H1 (cell line): Measurements from ENCODE around the gene JUP. TPM values are rescaled to one million over a fixed set of nuclear protein-coding genes. Genes with fewer than 3 reads are reported as not detected.

ENCODE experiments used
- CTCF ChIA-PET: fragments of 300-600 bp; sonication (Branson Sonifier 250); formaldehyde crosslinking; loops from one replicate; lab custom pipeline; 2021; ENCODE audit not compliant: partially characterized antibody; lab: Charles Lee
- POLR2A ChIA-PET: fragments of 300-600 bp; sonication (Branson Sonifier 250); formaldehyde crosslinking; loops from one replicate; lab custom pipeline; 2021; ENCODE audit warnings: inconsistent platforms; ENCODE audit not compliant: partially characterized antibody; lab: Charles Lee
- DNase-seq, 2 experiments: peaks; one replicate each; pipeline versions ENCODE4 v3.0.0 to v3.0.0-alpha.2; 2010 to 2022; ENCODE audit warnings: low spot score in 2 of 2, low read depth in 1 of 2, mixed read lengths in 1 of 2
- FAIRE-seq: peaks from 2 replicates; lab custom pipeline; 2011; peaks lifted over from hg19 to GRCh38; lab: Jason Lieb, UNC
- H2AFZ ChIP-seq: 2 replicates; pipeline ENCODE4 v1.8.1; 2012; ENCODE audit warnings: low read length, inconsistent platforms
- H2AK5ac ChIP-seq: 2 replicates; pipeline ENCODE4 v1.6.1; 2013; ENCODE audit warnings: low read depth, low read length
- H2BK120ac ChIP-seq: replicated peaks from 2 replicates; pipeline ENCODE3; 2013; ENCODE audit warnings: low read depth, low read length, inconsistent platforms
- H2BK12ac ChIP-seq: 2 replicates; pipeline ENCODE4 v1.6.1; 2013; ENCODE audit warnings: low read depth, low read length
- H2BK15ac ChIP-seq: 2 replicates; pipeline ENCODE4 v1.6.1; 2013; ENCODE audit warnings: low read length
- H2BK20ac ChIP-seq: 2 replicates; pipeline ENCODE4 v1.6.1; 2013; ENCODE audit warnings: low read length
- H2BK5ac ChIP-seq: 2 replicates; pipeline ENCODE4 v1.6.1; 2013; ENCODE audit warnings: low read depth, low read length
- H3K14ac ChIP-seq: 2 replicates; pipeline ENCODE4 v1.6.1; 2013; ENCODE audit warnings: inconsistent platforms; ENCODE audit not compliant: insufficient read length
- H3K18ac ChIP-seq: 2 replicates; pipeline ENCODE4 v1.6.1; 2013; ENCODE audit warnings: low read length; ENCODE audit errors: extremely low read depth
- H3K23ac ChIP-seq: 2 replicates; pipeline ENCODE4 v1.6.1; 2013; ENCODE audit warnings: inconsistent platforms; ENCODE audit not compliant: insufficient read length
- H3K23me2 ChIP-seq: 2 replicates; pipeline ENCODE4 v1.6.1; 2013; ENCODE audit warnings: low read depth, low read length
- H3K27ac ChIP-seq: 2 replicates; pipeline ENCODE4 v1.6.1; 2011; ENCODE audit warnings: low read depth, low read length, inconsistent platforms
- H3K27me3 ChIP-seq, 4 experiments: replicated peaks in 1 of 4; 1 replicate in 1 of 4; 2 replicates in 3 of 4; pipeline versions ENCODE4 v1.6.1 to v1.8.1; 2011 to 2013; ENCODE audit warnings: low read length in 3 of 4, mild to moderate bottlenecking in 3 of 4, inconsistent platforms in 2 of 4, mixed read lengths in 2 of 4, moderate library complexity in 1 of 4; ENCODE audit not compliant: control insufficient read depth in 3 of 4, insufficient read depth in 3 of 4; ENCODE audit errors: extremely low read depth in 1 of 4
- H3K36me3 ChIP-seq, 4 experiments: 2 replicates each; pipeline versions ENCODE4 v1.6.1 to v1.8.1; 2011 to 2013; ENCODE audit warnings: mild to moderate bottlenecking in 4 of 4, low read length in 3 of 4, moderate library complexity in 2 of 4, control low read depth in 1 of 4, inconsistent platforms in 1 of 4; ENCODE audit not compliant: insufficient read depth in 4 of 4, control insufficient read depth in 2 of 4
- H3K4ac ChIP-seq: replicated peaks from 2 replicates; pipeline ENCODE3; 2013; ENCODE audit warnings: low read length, low read depth, mixed read lengths, inconsistent platforms; ENCODE audit not compliant: insufficient read length
- H3K4me1 ChIP-seq, 4 experiments: replicated peaks in 1 of 4; 1 replicate in 1 of 4; 2 replicates in 3 of 4; pipeline versions ENCODE4 v1.6.1 to v1.8.1; 2011 to 2013; ENCODE audit warnings: low read length in 3 of 4, inconsistent platforms in 2 of 4, mixed read lengths in 1 of 4; ENCODE audit not compliant: insufficient read depth in 4 of 4, control insufficient read depth in 3 of 4
- H3K4me2 ChIP-seq, 2 experiments: 2 replicates each; pipeline versions ENCODE4 v1.6.1 to v1.8.1; 2011 to 2013; ENCODE audit warnings: low read depth in 2 of 2, low read length in 2 of 2, control low read depth in 1 of 2, inconsistent platforms in 1 of 2, mild to moderate bottlenecking in 1 of 2; ENCODE audit not compliant: insufficient read depth in 1 of 2
- H3K4me3 ChIP-seq, 4 experiments: fragments of 200-600, 300-600 bp in 1 of 4; sonication (generic), shearing (Covaris generic), sonication (Bioruptor Twin) in 1 of 4; 2 replicates each; pipeline versions ENCODE4 v1.5.1 to v1.8.1; 2011 to 2016; ENCODE audit warnings: low read length in 4 of 4, low read depth in 3 of 4, control low read depth in 2 of 4, inconsistent platforms in 2 of 4, mild to moderate bottlenecking in 2 of 4, mixed read lengths in 1 of 4, moderate library complexity in 1 of 4; ENCODE audit not compliant: insufficient read depth in 2 of 4; ENCODE audit errors: extremely low read depth in 1 of 4
- H3K56ac ChIP-seq: replicated peaks from 2 replicates; pipeline ENCODE3; 2013; ENCODE audit warnings: low read depth, mild to moderate bottlenecking, mixed read lengths, low read length, inconsistent platforms; ENCODE audit not compliant: insufficient read length
- H3K79me1 ChIP-seq: 2 replicates; pipeline ENCODE4 v1.6.1; 2013; ENCODE audit warnings: low read depth, low read length, control low read depth
- H3K79me2 ChIP-seq, 2 experiments: 2 replicates each; pipeline versions ENCODE4 v1.6.1 to v1.8.1; 2012 to 2013; ENCODE audit warnings: low read length in 2 of 2, mild to moderate bottlenecking in 2 of 2, inconsistent platforms in 1 of 2; ENCODE audit not compliant: insufficient read depth in 2 of 2, control insufficient read depth in 1 of 2
- H3K9ac ChIP-seq, 4 experiments: replicated peaks in 1 of 4; 1 replicate in 1 of 4; 2 replicates in 3 of 4; pipeline versions ENCODE4 v1.6.1 to v1.8.1; 2011 to 2013; ENCODE audit warnings: low read depth in 3 of 4, low read length in 3 of 4, control low read depth in 2 of 4, mild to moderate bottlenecking in 2 of 4, moderate library complexity in 2 of 4, inconsistent platforms in 1 of 4; ENCODE audit errors: extremely low read depth in 1 of 4
- H3K9me3 ChIP-seq, 2 experiments: 2 replicates each; pipeline versions ENCODE4 v1.6.1 to v1.8.1; 2012 to 2013; ENCODE audit warnings: mild to moderate bottlenecking in 2 of 2, moderate library complexity in 2 of 2, control low read depth in 1 of 2, inconsistent platforms in 1 of 2, low read depth in 1 of 2, low read length in 1 of 2, mixed read lengths in 1 of 2; ENCODE audit not compliant: insufficient read depth in 2 of 2
- H4K20me1 ChIP-seq, 2 experiments: replicated peaks in 1 of 2; 2 replicates each; pipeline versions ENCODE3 to v1.8.1; 2011 to 2013; ENCODE audit warnings: inconsistent platforms in 2 of 2, low read length in 2 of 2, mild to moderate bottlenecking in 1 of 2; ENCODE audit not compliant: insufficient read depth in 2 of 2, control insufficient read depth in 1 of 2
- H4K5ac ChIP-seq: 2 replicates; pipeline ENCODE4 v1.6.1; 2013; ENCODE audit warnings: low read length, low read depth, mixed read lengths, inconsistent platforms; ENCODE audit not compliant: insufficient read length
- H4K8ac ChIP-seq: 2 replicates; pipeline ENCODE4 v1.8.0; 2013; ENCODE audit warnings: mild to moderate bottlenecking, moderate library complexity, low read length, inconsistent platforms; ENCODE audit not compliant: insufficient read depth; ENCODE audit errors: extremely low read depth
- H4K91ac ChIP-seq: replicated peaks from 2 replicates; pipeline ENCODE3; 2013; ENCODE audit warnings: low read length, mixed read lengths, inconsistent platforms; ENCODE audit not compliant: insufficient read length
- CBX8 ChIP-seq: fragments of 300-800, 300-1000 bp; sonication (generic); IDR thresholded peaks from 2 replicates; pipeline ENCODE4 v1.7.1; 2016; ENCODE audit warnings: low read depth, low read length, borderline replicate concordance
- GABPA ChIP-seq: IDR thresholded peaks from 2 replicates; pipeline ENCODE4 v1.6.1; 2011; ENCODE audit warnings: mild to moderate bottlenecking, low read length, moderate library complexity, borderline replicate concordance; ENCODE audit not compliant: insufficient read depth
- JUN ChIP-seq: IDR thresholded peaks from 2 replicates; pipeline ENCODE4 v1.6.1; 2011; ENCODE audit warnings: low read depth, mild to moderate bottlenecking, improper control_type of control experiment, low read length
- NANOG ChIP-seq: IDR thresholded peaks from 2 replicates; pipeline ENCODE4 v1.6.1; 2011; ENCODE audit warnings: low read length, low read depth, mild to moderate bottlenecking, inconsistent platforms; ENCODE audit not compliant: insufficient read depth, poor library complexity, severe bottlenecking
- NRF1 ChIP-seq: IDR thresholded peaks from 2 replicates; pipeline ENCODE4 v1.6.1; 2011; ENCODE audit warnings: mild to moderate bottlenecking, low read depth, low read length, improper control_type of control experiment
- POLR2A ChIP-seq, 2 experiments: IDR thresholded peaks; 1 replicate in 1 of 2; 2 replicates in 1 of 2; pipeline ENCODE4 v1.6.1; 2011; ENCODE audit warnings: low read depth in 2 of 2, low read length in 2 of 2, mild to moderate bottlenecking in 2 of 2; ENCODE audit errors: control extremely low read depth in 1 of 2
- RBBP5 ChIP-seq: IDR thresholded peaks from 2 replicates; pipeline ENCODE4 v1.7.1; 2012; ENCODE audit warnings: low read depth, mild to moderate bottlenecking, inconsistent platforms, low read length, moderate library complexity, borderline replicate concordance
- SP2 ChIP-seq: IDR thresholded peaks from 2 replicates; pipeline ENCODE4 v1.6.1; 2012; ENCODE audit warnings: mild to moderate bottlenecking, low read length, inconsistent platforms
- WGBS, 2 experiments: shearing (Covaris generic) in 1 of 2; methylation state at CpG; one replicate each; pipeline versions ENCODE4 v1.1.6 to v1.1.7; 2013 to 2015; ENCODE audit warnings: low lambda C conversion rate in 2 of 2, mixed read lengths in 2 of 2, inconsistent platforms in 1 of 2, low coverage in 1 of 2, missing lambda C conversion rate in 1 of 2; ENCODE audit not compliant: insufficient replicate concordance in 2 of 2, insufficient coverage in 1 of 2, insufficient read length in 1 of 2; ENCODE audit errors: extremely low coverage in 1 of 2, missing lambda C conversion rate in 1 of 2; 5-methylcytosine and 5-hydroxymethylcytosine counted together
- polyA plus RNA-seq, 7 experiments: library from polyadenylated mRNA; depleted of rRNA in 3 of 7; stranded (reverse) in 5 of 7; unstranded in 2 of 7; fragments of >200 nt in 5 of 7; fragments of 200-250 nt in 2 of 7; gene quantifications; 1 replicate in 5 of 7; 2 replicates in 1 of 7; 4 replicates in 1 of 7; pipeline versions ENCODE4 v1.2.1 to v1.2.3, GENCODE V29; 2011 to 2013; ENCODE audit warnings: missing spikeins in 2 of 7, mixed read lengths in 2 of 7
- total RNA-seq: library from RNA; stranded (reverse); fragmentation: NEBNext Ultra II Directional; extraction: Animal tissue kit (Norgen Biotek cat#: 25700); gene quantifications from 2 replicates; pipeline ENCODE4 v1.2.1, GENCODE V29; 2021
- TF ChIP-seq, protein P1 (sequence below): IDR thresholded peaks from 2 replicates; pipeline ENCODE4 v1.6.1; 2011; ENCODE audit warnings: low read depth, mild to moderate bottlenecking, low read length; ENCODE audit not compliant: insufficient read depth
- TF ChIP-seq, protein P2 (sequence below): IDR thresholded peaks from 2 replicates; pipeline ENCODE4 v1.6.1; 2011; ENCODE audit warnings: low read length, improper control_type of control experiment

JUP gene
- total and polyA plus RNA-seq, 2 of the 8 experiments (the other 6 are each of a cell fraction or from before 2014, with no cell fraction given), result 62.8 to 102 TPM

DNA sequence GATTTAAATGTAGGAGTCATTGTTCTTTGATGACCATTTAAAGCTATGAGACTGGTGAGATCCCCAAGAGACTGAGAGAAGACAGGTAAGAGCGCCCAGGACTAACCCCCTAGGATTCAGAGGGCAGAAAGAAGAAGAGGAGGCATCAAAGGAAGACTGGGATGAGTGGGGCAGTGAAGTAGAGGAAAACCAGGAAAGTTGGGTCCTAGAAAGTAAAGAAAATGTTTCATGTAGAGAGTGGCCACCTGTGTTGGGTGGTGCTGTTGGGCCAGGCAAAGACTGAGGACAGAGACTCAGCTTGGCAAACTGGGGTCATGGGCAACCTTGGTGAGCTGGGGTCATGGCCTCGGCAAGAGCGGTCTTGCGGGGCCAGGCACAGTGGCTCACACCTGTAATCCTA lies 50.8 kb downstream of the JUP start:
- ChIA-PET CTCF (interaction anchor here (0.6 to 3.6 kb wide), 8 partner anchors 11 to 624 kb away, joined by 3 to 43 read pairs (median 4); no protein-coding TSS in a partner anchor), POLR2A (interaction anchor here (0.6 to 18.3 kb wide), 12 partner anchors 13 to 225 kb away, joined by 3 to 215 read pairs (median 14); partner anchors contain the start of genes EIF1, FKBP10 and P3H4)
- Histone ChIP-seq H3K9me3 (no peaks in the 10 kb centered on the region), H3K27ac (no peak overlapping the region), H2AFZ (no peak overlapping the region), H2BK20ac (no peak overlapping the region), H4K91ac (no peak overlapping the region), H3K23ac (no peak overlapping the region), H3K4ac (no peak overlapping the region), H3K18ac (no peak overlapping the region), H3K56ac (no peak overlapping the region), H3K4me1 (peaks cover 0 to 11% (median 8%) of the 10 kb centered on the region in 4 experiments; a peak in 6 of 7 replicates), H4K8ac (no peak overlapping the region), H3K4me2 (no peak overlapping the region; a peak in 1 of 4 replicates), H2BK5ac (no peak overlapping the region), H3K36me3 (no peaks in the 10 kb centered on the region), H3K23me2 (peaks cover 13% of the 10 kb centered on the region), H3K79me1 (no peaks in the 10 kb centered on the region), H3K79me2 (no peaks in the 10 kb centered on the region), H4K5ac (no peak overlapping the region), H3K9ac (no peak overlapping the region), H3K14ac (no peak overlapping the region), H2BK120ac (no peak overlapping the region), H4K20me1 (peaks cover 5% of the 10 kb centered on the region in 2 experiments), H2BK15ac (no peak overlapping the region), H3K4me3 (no peak overlapping the region), H3K27me3 (peaks cover 19 to 68% (median 53%) of the 10 kb centered on the region in 4 experiments), H2BK12ac (no peak overlapping the region), H2AK5ac (no peak overlapping the region)
- no peak for FAIRE-seq
- no peak for DNase-seq
- WGBS, 2 experiments, result 97% methylated on average over 4 of the region's 4 CpGs; no CpG with 5 or more reads in 1 of the 2 experiments
- TF ChIP-seq POLR2A (IDR thresholded peaks at IDR 0.05; ENCODE audit: control extremely low read depth in 1 of 2, low read depth in 2 of 2, low read length in 2 of 2), result no peak
- TF ChIP-seq CBX8, result no peak
- no peak for TF ChIP-seq GABPA
- no peak for TF ChIP-seq NANOG
- TF ChIP-seq, protein P1, sequence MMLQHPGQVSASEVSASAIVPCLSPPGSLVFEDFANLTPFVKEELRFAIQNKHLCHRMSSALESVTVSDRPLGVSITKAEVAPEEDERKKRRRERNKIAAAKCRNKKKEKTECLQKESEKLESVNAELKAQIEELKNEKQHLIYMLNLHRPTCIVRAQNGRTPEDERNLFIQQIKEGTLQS, result no peak
- no peak for TF ChIP-seq SP2
- TF ChIP-seq, protein P2, sequence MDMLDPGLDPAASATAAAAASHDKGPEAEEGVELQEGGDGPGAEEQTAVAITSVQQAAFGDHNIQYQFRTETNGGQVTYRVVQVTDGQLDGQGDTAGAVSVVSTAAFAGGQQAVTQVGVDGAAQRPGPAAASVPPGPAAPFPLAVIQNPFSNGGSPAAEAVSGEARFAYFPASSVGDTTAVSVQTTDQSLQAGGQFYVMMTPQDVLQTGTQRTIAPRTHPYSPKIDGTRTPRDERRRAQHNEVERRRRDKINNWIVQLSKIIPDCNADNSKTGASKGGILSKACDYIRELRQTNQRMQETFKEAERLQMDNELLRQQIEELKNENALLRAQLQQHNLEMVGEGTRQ, result no peak
- no peak for TF ChIP-seq NRF1
- no peak for TF ChIP-seq JUN
- no peak for TF ChIP-seq RBBP5
